ENCODE measurements around the gene FNDC1.

The FNDC1 gene

DNA sequence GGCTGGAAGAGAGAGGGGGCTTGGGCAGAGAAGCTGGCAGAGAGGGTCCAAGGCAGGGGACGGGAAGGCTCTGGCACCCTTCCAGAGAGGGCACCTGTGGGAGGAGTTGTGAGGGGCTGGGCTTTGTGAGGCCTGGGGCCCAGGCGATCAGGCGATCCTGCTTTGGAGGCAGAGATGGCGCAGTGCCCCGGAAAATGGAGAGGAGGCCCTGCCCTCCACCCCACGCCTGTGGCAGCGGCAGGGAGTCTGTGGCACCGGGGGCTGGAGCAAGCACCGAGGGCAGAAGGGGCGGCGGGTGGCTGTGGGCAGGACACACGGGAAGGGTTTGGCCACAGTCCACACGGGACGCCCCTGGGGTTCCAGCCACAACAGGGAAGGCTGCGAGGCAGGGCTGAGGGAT, 36.5 kb upstream of the FNDC1 start:
- H3K27ac ChIP-seq (ENCODE audit: low read length) = no peak overlapping the region

DNA sequence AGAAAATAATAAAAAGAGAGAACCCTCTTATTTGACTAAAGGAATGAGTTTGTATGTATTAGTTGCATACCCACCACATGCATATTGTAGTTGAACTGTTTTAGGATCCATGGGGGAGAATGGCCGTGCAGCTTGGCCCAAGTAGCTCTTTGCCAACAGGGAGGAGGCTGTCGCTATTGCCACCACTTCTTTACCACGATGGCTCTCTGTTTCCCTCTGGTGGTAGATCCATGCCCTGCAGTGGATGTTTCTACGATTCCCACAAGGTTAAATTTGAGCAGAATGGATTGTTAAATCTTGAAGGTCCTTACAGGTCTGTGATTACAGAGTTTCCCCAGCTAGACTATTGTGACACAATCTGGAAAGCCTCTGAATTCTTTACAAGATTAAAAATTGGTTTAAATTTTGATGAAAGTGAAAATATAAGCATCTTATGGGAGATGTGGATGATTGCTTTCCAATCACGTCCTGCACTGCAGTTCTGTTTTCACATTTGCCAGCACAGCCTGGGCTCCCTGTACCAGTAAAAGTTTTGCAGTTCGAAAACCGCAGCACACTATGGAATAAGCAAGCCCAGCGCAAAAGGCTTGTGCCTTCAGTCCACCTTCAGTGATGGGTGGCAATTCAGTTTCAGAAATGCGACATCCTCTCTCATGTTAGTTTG, 34.4 kb upstream of the FNDC1 start:
- Histone ChIP-seq H3K27ac (ENCODE audit: low read length) (no peak overlapping the region), H3K27me3 (ENCODE audit: insufficient read depth, low read length) (no peaks in the 10 kb centered on the region), H3K36me3 (ENCODE audit: insufficient read depth, low read depth, low read length) (no peaks in the 10 kb centered on the region), H3K9ac (ENCODE audit: low read depth, low read length) (no peak overlapping the region), H3K4me1 (ENCODE audit: insufficient read depth, low read length) (no peaks in the 10 kb centered on the region), H3K9me3 (ENCODE audit: insufficient read depth, low read depth, low read length) (no peaks in the 10 kb centered on the region), H3K4me3 (ENCODE audit: low read length) (no peak overlapping the region)

More for the DNA sequence above, 36.5 kb upstream of the FNDC1 start:
- H3K9me3 ChIP-seq (ENCODE audit: insufficient read depth, low read depth, low read length) = no peaks in the 10 kb centered on the region
- H3K9ac ChIP-seq (ENCODE audit: low read depth, low read length) = no peak overlapping the region
- H3K27me3 ChIP-seq (ENCODE audit: insufficient read depth, low read length) = no peaks in the 10 kb centered on the region
- no peak overlapping the region for H3K4me3 ChIP-seq (ENCODE audit: low read length)
- H3K36me3 ChIP-seq (ENCODE audit: insufficient read depth, low read depth, low read length) = no peaks in the 10 kb centered on the region
- H3K4me1 ChIP-seq (ENCODE audit: insufficient read depth, low read length) = no peaks in the 10 kb centered on the region

DNA sequence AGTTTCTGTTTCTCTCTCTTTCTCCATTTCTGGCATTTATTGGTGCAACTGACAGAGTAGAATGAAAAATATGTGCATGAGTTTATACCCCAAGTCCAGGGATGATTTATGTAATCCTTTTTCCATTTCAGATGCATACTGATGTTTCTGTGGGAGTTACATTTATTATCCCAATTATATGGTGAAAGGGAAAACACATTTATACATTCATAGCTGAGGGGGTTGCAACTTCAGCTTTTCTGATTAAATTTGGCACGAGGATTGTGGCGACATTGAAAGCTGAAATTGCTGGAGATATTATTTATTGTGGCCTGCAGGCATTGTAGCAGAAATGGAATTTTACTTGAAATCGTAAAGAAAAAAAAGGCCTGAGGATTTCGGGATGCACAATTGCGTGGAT, 31.5 kb upstream of the FNDC1 start:
- H3K9ac ChIP-seq (ENCODE audit: low read depth, low read length) = no peak overlapping the region
- H3K36me3 ChIP-seq (ENCODE audit: insufficient read depth, low read depth, low read length) = no peaks in the 10 kb centered on the region
- H3K4me3 ChIP-seq (ENCODE audit: low read length) = no peak overlapping the region
- no peaks in the 10 kb centered on the region for H3K27me3 ChIP-seq (ENCODE audit: insufficient read depth, low read length)
- no peaks in the 10 kb centered on the region for H3K4me1 ChIP-seq (ENCODE audit: insufficient read depth, low read length)
- no peaks in the 10 kb centered on the region for H3K9me3 ChIP-seq (ENCODE audit: insufficient read depth, low read depth, low read length)
- H3K27ac ChIP-seq (ENCODE audit: low read length) = no peak overlapping the region

DNA sequence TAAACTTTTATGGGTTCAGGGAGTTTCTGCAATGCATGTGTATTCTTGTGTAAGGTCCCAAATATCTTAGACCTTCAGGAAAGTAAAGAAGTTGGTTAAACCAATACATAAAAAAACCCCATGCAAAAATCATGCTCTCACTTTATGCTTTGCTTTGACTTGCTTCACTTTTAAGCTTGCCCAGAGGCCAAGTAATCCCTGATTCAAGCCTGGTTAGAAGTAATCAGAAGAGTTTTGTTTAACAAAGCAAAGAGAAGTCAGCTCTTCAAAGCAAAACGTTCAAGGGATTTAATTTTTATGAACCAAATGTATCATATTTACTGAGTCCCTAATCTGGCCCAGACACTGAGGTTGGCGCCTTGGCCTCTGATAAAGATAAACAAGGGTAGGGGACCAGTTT, 26.7 kb upstream of the FNDC1 start:
- no peak overlapping the region for H3K4me3 ChIP-seq (ENCODE audit: low read length)

DNA sequence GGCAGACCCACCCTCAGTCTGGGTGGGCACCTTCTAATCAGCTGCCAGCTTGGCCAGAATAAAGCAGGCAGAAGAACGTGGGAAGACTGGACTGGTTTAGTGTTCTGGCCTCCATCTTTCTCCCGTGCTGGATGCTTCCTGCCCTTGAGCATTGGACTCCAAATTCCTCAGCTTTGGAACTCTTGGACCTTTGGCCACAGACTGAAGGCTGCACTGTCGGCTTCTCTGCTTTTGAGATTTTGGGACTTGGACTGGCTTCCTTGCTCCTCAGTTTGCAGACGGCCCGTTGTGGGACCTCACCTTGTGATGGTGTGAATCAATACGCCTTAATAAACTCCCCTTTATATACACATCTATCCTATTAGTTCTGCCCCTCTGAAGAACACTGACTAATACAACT, 20.6 kb upstream of the FNDC1 start:
- H3K4me1 ChIP-seq (ENCODE audit: insufficient read depth, low read length) = no peaks in the 10 kb centered on the region
- no peak overlapping the region for H3K27ac ChIP-seq (ENCODE audit: low read length)
- no peaks in the 10 kb centered on the region for H3K36me3 ChIP-seq (ENCODE audit: insufficient read depth, low read depth, low read length)
- no peak overlapping the region for H3K4me3 ChIP-seq (ENCODE audit: low read length)
- no peaks in the 10 kb centered on the region for H3K9me3 ChIP-seq (ENCODE audit: insufficient read depth, low read depth, low read length)
- no peaks in the 10 kb centered on the region for H3K27me3 ChIP-seq (ENCODE audit: insufficient read depth, low read length)
- no peak overlapping the region for H3K9ac ChIP-seq (ENCODE audit: low read depth, low read length)

More for the DNA sequence above, 26.7 kb upstream of the FNDC1 start:
- Histone ChIP-seq H3K9ac (ENCODE audit: low read depth, low read length) (no peak overlapping the region), H3K27ac (ENCODE audit: low read length) (no peak overlapping the region), H3K36me3 (ENCODE audit: insufficient read depth, low read depth, low read length) (no peaks in the 10 kb centered on the region), H3K27me3 (ENCODE audit: insufficient read depth, low read length) (no peaks in the 10 kb centered on the region), H3K9me3 (ENCODE audit: insufficient read depth, low read depth, low read length) (no peaks in the 10 kb centered on the region), H3K4me1 (ENCODE audit: insufficient read depth, low read length) (no peaks in the 10 kb centered on the region)

DNA sequence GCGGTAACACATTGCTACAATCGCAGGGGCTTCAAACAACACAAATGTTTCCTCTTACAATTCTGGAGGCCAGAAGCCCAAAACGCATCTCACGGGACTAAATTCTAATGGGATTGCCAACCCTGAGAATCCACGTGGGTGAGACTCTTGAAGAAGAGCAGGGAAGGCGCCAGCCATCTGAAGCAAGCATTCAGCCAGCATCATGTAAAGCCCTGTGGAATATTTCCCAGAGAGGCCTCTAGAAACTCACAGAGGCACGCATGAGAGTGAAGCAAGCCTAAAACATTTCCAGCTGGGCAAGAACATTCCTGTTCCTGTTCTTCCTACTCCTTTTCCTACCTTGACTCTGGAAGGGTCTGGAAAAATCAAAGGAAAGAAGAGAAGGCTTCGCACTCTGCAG, 19.6 kb upstream of the FNDC1 start:
- Histone ChIP-seq H3K27me3 (ENCODE audit: insufficient read depth, low read length) (no peaks in the 10 kb centered on the region), H3K4me1 (ENCODE audit: insufficient read depth, low read length) (no peaks in the 10 kb centered on the region), H3K9ac (ENCODE audit: low read depth, low read length) (no peak overlapping the region), H3K36me3 (ENCODE audit: insufficient read depth, low read depth, low read length) (no peaks in the 10 kb centered on the region), H3K27ac (ENCODE audit: low read length) (no peak overlapping the region), H3K4me3 (ENCODE audit: low read length) (no peak overlapping the region), H3K9me3 (ENCODE audit: insufficient read depth, low read depth, low read length) (no peaks in the 10 kb centered on the region)

DNA sequence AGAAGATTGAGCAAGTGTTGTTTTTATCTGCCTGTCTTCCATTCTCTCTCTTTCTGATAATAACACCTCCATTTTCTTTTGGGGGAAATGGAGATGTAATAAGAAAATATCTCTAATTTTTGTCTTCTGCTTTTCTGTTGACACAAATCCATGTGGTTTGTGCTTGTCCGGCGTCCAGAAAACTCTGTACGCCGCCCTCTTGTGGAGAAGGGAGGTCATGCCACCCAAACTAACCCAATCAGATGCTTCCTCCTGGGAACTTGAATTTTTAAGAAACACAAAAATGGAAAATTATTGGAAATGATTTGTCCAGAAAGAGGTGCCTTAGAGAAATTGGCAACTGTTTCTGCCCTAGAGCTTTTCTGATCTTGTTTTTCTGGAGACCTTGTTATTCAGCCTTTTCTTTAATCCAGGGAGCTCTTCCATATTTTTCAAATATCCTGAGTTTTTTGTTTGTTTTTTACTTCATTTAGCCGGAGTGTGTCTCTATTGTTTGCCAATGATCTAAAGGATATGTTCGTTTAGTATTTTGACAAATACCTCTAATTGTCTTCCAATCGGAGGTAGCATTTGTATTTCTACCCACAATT, 17.8 kb upstream of the FNDC1 start:
- Histone ChIP-seq H3K27ac (ENCODE audit: low read length) (no peak overlapping the region), H3K4me3 (ENCODE audit: low read length) (no peak overlapping the region), H3K4me1 (ENCODE audit: insufficient read depth, low read length) (no peaks in the 10 kb centered on the region), H3K27me3 (ENCODE audit: insufficient read depth, low read length) (no peaks in the 10 kb centered on the region), H3K9me3 (ENCODE audit: insufficient read depth, low read depth, low read length) (peaks cover 11% of the 10 kb centered on the region; the same call in 1 of the 2 replicates), H3K9ac (ENCODE audit: low read depth, low read length) (no peak overlapping the region), H3K36me3 (ENCODE audit: insufficient read depth, low read depth, low read length) (no peaks in the 10 kb centered on the region)

DNA sequence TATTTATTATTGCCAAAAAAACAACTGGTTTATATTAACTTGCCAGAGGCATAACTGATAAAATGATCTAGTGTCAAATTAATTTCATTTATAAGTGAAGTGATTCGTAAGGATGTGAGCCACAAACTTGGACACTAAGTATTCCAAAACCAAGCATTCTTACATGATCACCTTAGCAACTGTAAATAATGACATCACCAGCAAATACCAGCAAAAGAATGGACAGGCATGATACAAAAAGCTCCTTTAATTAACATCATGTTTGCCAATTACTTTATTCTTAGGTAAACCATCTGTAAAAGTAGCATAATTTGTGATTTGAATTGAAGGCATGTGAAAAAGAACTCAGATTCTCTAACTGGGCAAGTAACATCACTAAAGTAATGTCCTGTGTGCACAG, 17.2 kb upstream of the FNDC1 start:
- H3K4me3 ChIP-seq (ENCODE audit: low read length) = no peak overlapping the region
- no peak overlapping the region for H3K9ac ChIP-seq (ENCODE audit: low read depth, low read length)
- H3K9me3 ChIP-seq (ENCODE audit: insufficient read depth, low read depth, low read length) = peaks cover 11% of the 10 kb centered on the region
- no peaks in the 10 kb centered on the region for H3K27me3 ChIP-seq (ENCODE audit: insufficient read depth, low read length)
- no peaks in the 10 kb centered on the region for H3K4me1 ChIP-seq (ENCODE audit: insufficient read depth, low read length)
- no peak overlapping the region for H3K27ac ChIP-seq (ENCODE audit: low read length)
- no peaks in the 10 kb centered on the region for H3K36me3 ChIP-seq (ENCODE audit: insufficient read depth, low read depth, low read length)

DNA sequence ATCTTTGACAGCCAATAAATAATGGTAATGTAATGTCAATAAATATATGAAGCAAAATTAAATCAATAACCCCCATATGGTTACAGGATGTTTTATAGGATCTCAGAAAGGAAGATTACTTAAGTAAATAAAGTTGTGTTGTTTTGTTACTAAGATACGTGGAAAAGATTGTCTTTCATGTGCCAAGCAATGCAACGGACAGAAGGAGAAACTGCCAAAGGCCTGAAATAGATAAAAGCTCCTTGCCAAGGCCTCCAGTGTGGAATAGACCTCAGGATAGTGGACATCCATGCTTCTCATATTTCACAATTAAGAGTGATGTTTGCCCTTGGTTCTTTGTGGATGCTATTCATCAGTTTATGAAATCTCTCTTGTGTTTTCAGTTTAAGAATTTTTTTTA, 16.4 kb upstream of the FNDC1 start:
- H3K9me3 ChIP-seq (ENCODE audit: insufficient read depth, low read depth, low read length) = peaks cover 11% of the 10 kb centered on the region
- H3K9ac ChIP-seq (ENCODE audit: low read depth, low read length) = no peak overlapping the region
- no peaks in the 10 kb centered on the region for H3K36me3 ChIP-seq (ENCODE audit: insufficient read depth, low read depth, low read length)
- no peak overlapping the region for H3K4me3 ChIP-seq (ENCODE audit: low read length)
- H3K4me1 ChIP-seq (ENCODE audit: insufficient read depth, low read length) = no peaks in the 10 kb centered on the region
- no peaks in the 10 kb centered on the region for H3K27me3 ChIP-seq (ENCODE audit: insufficient read depth, low read length)
- H3K27ac ChIP-seq (ENCODE audit: low read length) = no peak overlapping the region

DNA sequence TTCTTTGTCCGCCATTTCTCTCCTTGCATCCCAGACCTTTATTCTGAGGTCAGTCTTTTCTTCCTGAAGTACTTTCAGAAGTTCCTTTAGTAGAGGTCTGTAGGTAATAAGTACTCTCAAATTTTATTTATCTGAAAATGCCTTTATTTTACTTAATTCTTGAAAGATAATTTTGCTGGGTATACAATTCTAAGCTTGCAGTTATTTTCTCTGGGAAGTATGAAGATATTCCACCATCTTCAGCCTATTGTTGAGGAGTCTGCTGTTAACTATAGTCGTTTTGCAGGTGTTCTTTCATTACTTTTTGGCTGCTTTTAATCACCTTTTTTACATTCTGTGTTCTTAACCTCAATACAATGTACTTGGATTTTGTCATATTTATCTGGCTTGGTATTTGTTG, 13.5 kb upstream of the FNDC1 start:
- no peak overlapping the region for H3K9ac ChIP-seq (ENCODE audit: low read depth, low read length)
- H3K27me3 ChIP-seq (ENCODE audit: insufficient read depth, low read length) = no peaks in the 10 kb centered on the region
- H3K36me3 ChIP-seq (ENCODE audit: insufficient read depth, low read depth, low read length) = no peaks in the 10 kb centered on the region
- peaks cover 11% of the 10 kb centered on the region for H3K9me3 ChIP-seq (ENCODE audit: insufficient read depth, low read depth, low read length)
- H3K27ac ChIP-seq (ENCODE audit: low read length) = no peak overlapping the region
- no peaks in the 10 kb centered on the region for H3K4me1 ChIP-seq (ENCODE audit: insufficient read depth, low read length)
- no peak overlapping the region for H3K4me3 ChIP-seq (ENCODE audit: low read length)

DNA sequence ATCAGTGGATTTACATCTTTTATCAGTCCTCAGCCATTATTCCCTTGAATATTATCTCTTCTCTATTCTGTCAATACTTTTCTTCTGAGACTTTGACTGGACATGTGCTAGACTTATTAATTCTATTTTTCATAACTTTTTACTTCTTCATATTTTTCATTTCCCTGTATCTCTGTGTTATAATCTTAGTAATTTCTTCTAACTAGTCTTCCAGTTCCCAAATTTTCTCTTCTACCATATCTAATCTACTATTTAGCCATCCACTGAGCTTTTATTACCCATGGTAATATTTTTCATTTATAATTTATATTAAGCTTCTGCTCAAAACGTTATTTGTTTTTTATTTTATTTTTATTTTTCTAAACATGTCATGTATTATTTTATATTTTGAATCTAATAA, 13.1 kb upstream of the FNDC1 start:
- H3K27ac ChIP-seq (ENCODE audit: low read length) = no peak overlapping the region
- no peaks in the 10 kb centered on the region for H3K36me3 ChIP-seq (ENCODE audit: insufficient read depth, low read depth, low read length)
- no peaks in the 10 kb centered on the region for H3K4me1 ChIP-seq (ENCODE audit: insufficient read depth, low read length)
- peaks cover 11% of the 10 kb centered on the region for H3K9me3 ChIP-seq (ENCODE audit: insufficient read depth, low read depth, low read length)
- no peak overlapping the region for H3K9ac ChIP-seq (ENCODE audit: low read depth, low read length)
- H3K4me3 ChIP-seq (ENCODE audit: low read length) = no peak overlapping the region
- H3K27me3 ChIP-seq (ENCODE audit: insufficient read depth, low read length) = no peaks in the 10 kb centered on the region

DNA sequence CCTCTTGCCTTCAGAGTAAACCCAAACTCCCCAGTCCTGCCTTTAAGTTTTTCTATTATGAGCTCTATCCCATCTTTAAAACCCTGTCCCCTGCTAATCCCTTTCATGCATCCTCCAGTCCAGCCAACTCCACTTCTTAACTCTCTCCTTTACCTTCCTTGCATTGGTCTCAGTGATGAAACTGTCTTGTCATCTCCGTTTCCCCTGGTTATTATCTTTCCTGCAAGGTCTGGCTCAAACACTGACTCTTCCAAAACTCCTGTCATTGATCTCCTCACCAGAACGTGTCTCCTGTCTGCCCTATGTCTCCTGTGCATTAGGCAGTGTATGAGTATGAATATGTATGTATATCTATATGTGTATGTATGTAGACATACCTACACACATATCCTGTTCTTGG, 11.8 kb upstream of the FNDC1 start:
- Histone ChIP-seq H3K36me3 (ENCODE audit: insufficient read depth, low read depth, low read length) (no peaks in the 10 kb centered on the region), H3K9me3 (ENCODE audit: insufficient read depth, low read depth, low read length) (peaks cover 11% of the 10 kb centered on the region), H3K9ac (ENCODE audit: low read depth, low read length) (no peak overlapping the region), H3K27ac (ENCODE audit: low read length) (no peak overlapping the region), H3K27me3 (ENCODE audit: insufficient read depth, low read length) (no peaks in the 10 kb centered on the region), H3K4me1 (ENCODE audit: insufficient read depth, low read length) (no peaks in the 10 kb centered on the region), H3K4me3 (ENCODE audit: low read length) (no peak overlapping the region)

Data from iPS-20b (cell line).